Effector memory CD8-positive, alpha-beta T cell (primary cell): ENCODE results near the gene TMEM19.

Experiments used
- ATAC-seq: fragments of 150-1000 bp; cut with Tn5 transposase; replicated peaks from 2 replicates; pipeline ENCODE4 v1.10.0; 2021; ENCODE audit warnings: mild to moderate bottlenecking, moderate library complexity
- DNase-seq, 3 experiments: peaks; one replicate each; pipeline ENCODE4 v3.0.0; 2021
- H3K27ac Mint-ChIP-seq, 2 donors: one replicate each; pipeline ENCODE4 v1.8.0; 2022; ENCODE audit warnings: mild to moderate bottlenecking in 2 of 2, mixed read lengths in 2 of 2, moderate library complexity in 2 of 2
- H3K27me3 Mint-ChIP-seq, 2 donors: one replicate each; pipeline ENCODE4 v1.8.0; 2022; ENCODE audit warnings: mixed read lengths in 2 of 2
- H3K36me3 Mint-ChIP-seq: one replicate; pipeline ENCODE4 v1.8.0; 2022; ENCODE audit warnings: mild to moderate bottlenecking, moderate library complexity, mixed read lengths; ENCODE audit not compliant: insufficient read depth
- H3K4me1 Mint-ChIP-seq, 2 donors: one replicate each; pipeline ENCODE4 v1.8.0; 2022; ENCODE audit warnings: low read depth in 2 of 2, mixed read lengths in 2 of 2
- H3K4me3 Mint-ChIP-seq, 2 donors: one replicate each; pipeline ENCODE4 v1.8.0; 2022; ENCODE audit warnings: mild to moderate bottlenecking in 2 of 2, mixed read lengths in 2 of 2, moderate library complexity in 2 of 2
- H3K9me3 Mint-ChIP-seq, 2 donors: one replicate each; pipeline ENCODE4 v1.8.0; 2022; ENCODE audit warnings: mixed read lengths in 2 of 2

The TMEM19 gene

GRCh38 chr12:71704920-71705319, 19.0 kb downstream of the TMEM19 start:
- no peak overlapping the region for H3K27ac Mint-ChIP-seq
- H3K4me1 Mint-ChIP-seq, result peaks cover 2 to 8% of the 10 kb centered on the region in 2 donors
- no peak for DNase-seq
- no peak for ATAC-seq
- peaks cover 17% of the 10 kb centered on the region for H3K36me3 Mint-ChIP-seq
- H3K9me3 Mint-ChIP-seq, result no peaks in the 10 kb centered on the region
- no peaks in the 10 kb centered on the region for H3K27me3 Mint-ChIP-seq
- H3K4me3 Mint-ChIP-seq, result no peak overlapping the region

GRCh38 chr12:71708658-71709057, 22.8 kb downstream of the TMEM19 start:
- DNase-seq, result no peak
- H3K4me3 Mint-ChIP-seq, result no peak overlapping the region
- H3K36me3 Mint-ChIP-seq, result peaks cover 5% of the 10 kb centered on the region
- ATAC-seq, result no peak
- no peak overlapping the region for H3K27ac Mint-ChIP-seq
- peaks cover 2 to 20% of the 10 kb centered on the region in 2 donors for H3K9me3 Mint-ChIP-seq
- peaks cover 0 to 23% of the 10 kb centered on the region in 2 donors for H3K27me3 Mint-ChIP-seq
- peaks cover 2 to 8% of the 10 kb centered on the region in 2 donors for H3K4me1 Mint-ChIP-seq

- no peak overlapping the region for H3K4me3 Mint-ChIP-seq
- no peaks in the 10 kb centered on the region for H3K36me3 Mint-ChIP-seq
- DNase-seq, result no peak
- peaks cover 2 to 26% of the 10 kb centered on the region in 2 donors for H3K9me3 Mint-ChIP-seq
- peaks cover 0 to 27% of the 10 kb centered on the region in 2 donors for H3K27me3 Mint-ChIP-seq
- H3K27ac Mint-ChIP-seq, result no peak overlapping the region
- no peak for ATAC-seq
- peaks cover 2 to 8% of the 10 kb centered on the region in 2 donors for H3K4me1 Mint-ChIP-seq
Observed at GRCh38 chr12:71710276-71711125, 24.6 kb downstream of the TMEM19 start.

GRCh38 chr12:71718611-71719010, 32.7 kb downstream of the TMEM19 start:
- Mint-ChIP-seq H3K27me3 (peaks cover 13 to 21% of the 10 kb centered on the region in 2 donors), H3K4me1 (no peaks in the 10 kb centered on the region), H3K27ac (no peak overlapping the region), H3K4me3 (no peak overlapping the region), H3K9me3 (peaks cover 2 to 14% of the 10 kb centered on the region in 2 donors), H3K36me3 (peaks cover 4% of the 10 kb centered on the region)
- ATAC-seq, result no peak
- no peak for DNase-seq

GRCh38 chr12:71719647-71720370, 33.9 kb downstream of the TMEM19 start:
- DNase-seq (no peak), ATAC-seq (no peak)
- Mint-ChIP-seq H3K36me3 (peaks cover 4% of the 10 kb centered on the region), H3K9me3 (peaks cover 2 to 8% of the 10 kb centered on the region in 2 donors), H3K4me1 (no peaks in the 10 kb centered on the region), H3K27ac (no peak overlapping the region), H3K4me3 (no peak overlapping the region), H3K27me3 (peaks cover 8 to 21% of the 10 kb centered on the region in 2 donors)

GRCh38 chr12:71721783-71722505, 36.1 kb downstream of the TMEM19 start:
- Mint-ChIP-seq H3K27ac (no peak overlapping the region), H3K9me3 (no peaks in the 10 kb centered on the region), H3K4me1 (no peaks in the 10 kb centered on the region), H3K27me3 (peaks cover 20 to 35% of the 10 kb centered on the region in 2 donors), H3K36me3 (peaks cover 4% of the 10 kb centered on the region), H3K4me3 (no peak overlapping the region)
- DNase-seq (no peak), ATAC-seq (no peak)

- no peak for ATAC-seq
- Mint-ChIP-seq H3K4me1 (no peaks in the 10 kb centered on the region), H3K4me3 (no peak overlapping the region), H3K27ac (no peak overlapping the region), H3K27me3 (peaks cover 12 to 14% of the 10 kb centered on the region in 2 donors), H3K36me3 (peaks cover 4% of the 10 kb centered on the region), H3K9me3 (no peaks in the 10 kb centered on the region)
- no peak for DNase-seq
Observed at GRCh38 chr12:71725011-71725410, 39.1 kb downstream of the TMEM19 start.

- no peak for DNase-seq
- ATAC-seq, result no peak
- Mint-ChIP-seq H3K27ac (no peak overlapping the region), H3K9me3 (no peaks in the 10 kb centered on the region), H3K4me3 (no peak overlapping the region), H3K27me3 (peaks cover 12 to 14% of the 10 kb centered on the region in 2 donors), H3K4me1 (no peaks in the 10 kb centered on the region), H3K36me3 (peaks cover 4% of the 10 kb centered on the region)
Observed at GRCh38 chr12:71726548-71726947, 40.7 kb downstream of the TMEM19 start.

GRCh38 chr12:71727958-71728357, 42.1 kb downstream of the TMEM19 start:
- no peaks in the 10 kb centered on the region for H3K36me3 Mint-ChIP-seq
- DNase-seq, result no peak
- no peaks in the 10 kb centered on the region for H3K9me3 Mint-ChIP-seq
- no peaks in the 10 kb centered on the region for H3K4me1 Mint-ChIP-seq
- H3K27ac Mint-ChIP-seq, result peak overlapping the region in 1 of 2 donors; percentile 11
- ATAC-seq, result no peak
- peaks cover 12 to 14% of the 10 kb centered on the region in 2 donors for H3K27me3 Mint-ChIP-seq
- H3K4me3 Mint-ChIP-seq, result no peak overlapping the region

- no peak for DNase-seq
Observed at GRCh38 chr12:71730936-71731335, 45.1 kb downstream of the TMEM19 start.

GRCh38 chr12:71731439-71732356, 45.8 kb downstream of the TMEM19 start:
- no peaks in the 10 kb centered on the region for H3K36me3 Mint-ChIP-seq
- H3K9me3 Mint-ChIP-seq, result no peaks in the 10 kb centered on the region
- peaks cover 1 to 2% of the 10 kb centered on the region in 2 donors for H3K27me3 Mint-ChIP-seq
- H3K4me1 Mint-ChIP-seq, result no peaks in the 10 kb centered on the region
- no peak overlapping the region for H3K4me3 Mint-ChIP-seq
- DNase-seq (no peak), ATAC-seq (no peak)
- H3K27ac Mint-ChIP-seq, result no peak overlapping the region

More at GRCh38 chr12:71730936-71731335, 45.1 kb downstream of the TMEM19 start:
- Mint-ChIP-seq H3K27ac (no peak overlapping the region), H3K9me3 (no peaks in the 10 kb centered on the region), H3K27me3 (peaks cover 4 to 6% of the 10 kb centered on the region in 2 donors), H3K4me1 (no peaks in the 10 kb centered on the region), H3K36me3 (no peaks in the 10 kb centered on the region), H3K4me3 (no peak overlapping the region)
- ATAC-seq, result no peak

GRCh38 chr12:71732357-71732712, 46.5 kb downstream of the TMEM19 start:
- no peak overlapping the region for H3K4me3 Mint-ChIP-seq
- no peaks in the 10 kb centered on the region for H3K4me1 Mint-ChIP-seq
- DNase-seq, result no peak

More at GRCh38 chr12:71732357-71732712, 46.5 kb downstream of the TMEM19 start:
- no peaks in the 10 kb centered on the region for H3K36me3 Mint-ChIP-seq
- no peaks in the 10 kb centered on the region for H3K9me3 Mint-ChIP-seq
- H3K27ac Mint-ChIP-seq, result no peak overlapping the region
- no peaks in the 10 kb centered on the region for H3K27me3 Mint-ChIP-seq
- ATAC-seq, result no peak
